ENCODE measurements around the gene CPN2.

Gene CPN2

DNA sequence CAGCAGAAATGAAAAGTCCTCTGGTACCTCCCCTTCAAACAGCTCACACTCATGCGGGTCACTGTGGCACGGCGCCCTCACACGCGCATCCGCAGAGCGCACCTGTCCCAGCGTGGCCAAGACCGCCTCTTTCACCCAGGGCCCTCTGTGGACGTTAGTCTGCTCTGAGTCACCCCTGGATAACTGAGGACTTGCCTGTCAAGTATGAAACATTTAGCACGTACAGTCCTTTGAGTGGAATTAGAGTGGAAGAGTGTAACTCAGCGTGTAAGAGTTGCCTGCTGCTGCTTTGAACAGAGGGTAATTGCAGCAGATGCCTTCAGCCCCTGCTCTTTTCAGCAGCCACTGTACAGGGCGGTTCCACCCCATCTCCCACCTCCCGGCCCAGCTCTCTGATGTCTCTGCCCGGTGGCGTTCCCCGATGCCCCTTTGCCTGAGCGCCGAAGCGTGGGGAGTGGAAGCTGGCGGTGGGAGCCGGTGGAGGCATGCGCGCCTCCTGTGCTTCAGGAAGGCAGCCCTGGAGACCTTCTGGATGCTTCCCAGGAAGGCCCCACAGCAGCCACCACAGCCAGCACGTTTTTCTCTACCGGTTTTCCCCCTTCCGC is 23.0 kb downstream of the CPN2 start:
- no peak for DNase-seq
- peak; percentile 16 for ATAC-seq

DNA sequence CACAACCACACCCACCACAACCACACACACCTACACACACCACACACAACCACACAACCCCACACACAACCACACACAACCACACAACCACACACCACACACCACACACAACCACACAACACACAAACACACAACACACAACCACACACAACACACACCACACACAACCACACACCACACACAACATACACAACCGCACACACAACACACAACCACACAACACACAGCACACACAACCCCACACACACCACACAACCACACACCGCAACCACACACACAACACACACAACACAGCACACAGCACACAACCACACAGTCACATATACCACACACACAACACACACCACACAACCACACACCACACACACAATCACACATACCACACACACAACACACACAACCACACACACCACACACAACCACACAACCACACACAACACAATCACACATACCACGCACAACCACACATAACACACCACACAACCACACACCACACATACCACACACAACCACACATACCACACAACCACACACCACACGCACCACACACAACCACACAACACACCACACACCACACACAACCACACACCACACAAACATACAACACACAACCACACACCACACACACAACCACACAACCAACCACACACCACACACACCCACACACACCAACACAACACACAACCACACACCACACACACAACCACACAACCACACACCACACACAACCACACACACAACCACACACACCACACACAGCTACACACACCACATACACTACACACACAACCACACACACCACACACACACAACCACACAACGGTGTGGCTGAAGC is 23.7 kb downstream of the CPN2 start:
- ATAC-seq (no peak), DNase-seq (no peak)

DNA sequence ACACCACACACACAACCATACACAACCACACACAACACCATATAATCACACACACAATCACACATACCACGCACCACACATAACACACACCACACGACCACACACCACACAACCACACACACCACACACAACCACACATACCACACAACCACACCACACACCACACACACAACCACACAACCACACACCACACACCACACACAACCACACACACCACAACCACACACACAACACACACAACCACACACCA is 24.2 kb downstream of the CPN2 start:
- no peak for DNase-seq
- ATAC-seq = no peak

GRCh38 chr3:194326192-194326967 is 24.7 kb downstream of the CPN2 start:
- DNase-seq (no peak), ATAC-seq (no peak)

GRCh38 chr3:194325424-194326153 is 25.5 kb downstream of the CPN2 start:
- ATAC-seq = no peak
- DNase-seq = no peak

DNA sequence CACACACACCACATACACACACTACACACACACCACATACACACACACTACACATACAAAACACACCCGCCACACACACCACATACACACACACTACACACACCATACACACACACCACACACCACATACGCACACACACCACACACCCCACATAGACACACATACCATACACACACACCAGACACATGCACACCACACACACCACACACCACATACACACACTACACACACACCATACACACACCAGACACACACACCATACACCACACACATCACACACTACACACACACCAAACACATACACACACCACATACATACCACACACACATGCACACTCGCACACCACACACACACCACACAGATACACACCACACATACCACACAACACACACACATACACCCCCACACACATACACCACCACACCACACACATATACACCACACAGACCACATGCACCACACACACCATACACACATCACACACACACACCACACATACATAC is 26.3 kb downstream of the CPN2 start:
- ATAC-seq = no peak

DNA sequence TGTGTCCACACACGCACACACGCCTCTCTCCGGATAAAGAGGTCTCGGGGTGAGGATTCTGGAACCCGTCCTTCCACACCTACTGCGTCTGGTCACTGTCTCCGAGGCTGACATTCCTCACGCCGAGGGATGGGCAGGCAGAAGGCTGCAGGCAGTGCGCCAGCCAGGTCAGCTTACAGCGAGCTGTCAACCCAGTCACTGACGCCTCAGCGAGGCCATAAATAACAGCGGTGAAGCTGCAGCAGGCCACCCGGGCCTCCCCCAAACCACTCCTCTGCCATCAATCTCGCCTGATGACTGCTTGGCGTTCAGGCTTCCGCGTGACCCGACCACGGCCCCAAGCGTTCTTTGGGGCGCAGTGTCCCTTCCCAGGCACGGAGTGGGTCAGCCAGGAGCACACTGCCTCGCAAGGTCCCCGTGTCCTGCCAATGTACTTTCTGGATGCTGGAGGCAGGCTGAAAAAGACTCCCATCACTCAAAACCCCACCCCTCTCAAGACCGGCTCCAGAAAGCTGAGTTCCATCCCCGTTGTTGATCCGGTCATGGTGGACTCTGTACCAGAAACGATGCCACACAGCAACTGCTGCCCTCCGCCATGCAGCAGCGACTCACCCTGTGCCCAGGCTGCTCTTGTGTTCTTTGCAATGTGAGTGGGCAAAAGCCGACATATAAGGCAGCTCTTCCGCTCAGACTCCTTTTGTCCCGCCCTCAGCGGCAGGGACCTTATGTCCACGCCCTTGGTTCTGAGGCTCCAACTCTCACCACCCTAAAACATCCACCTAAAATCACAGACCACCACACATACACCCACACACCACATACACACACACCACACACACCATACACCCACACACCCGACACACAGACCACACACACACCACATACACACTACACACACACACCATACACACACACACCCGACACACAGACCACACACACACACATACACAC is 27.1 kb downstream of the CPN2 start:
- ATAC-seq (peak; percentile 51), DNase-seq (peak; percentile 27)

More for the DNA sequence above, 26.3 kb downstream of the CPN2 start:
- DNase-seq = no peak

- ATAC-seq (peak; percentile 65), DNase-seq (peak; percentile 39)
These were observed 28.4 kb downstream of the CPN2 start for GRCh38 chr3:194322678-194323211.

GRCh38 chr3:194321693-194322640 is 29.2 kb downstream of the CPN2 start:
- DNase-seq (no peak), ATAC-seq (no peak)

DNA sequence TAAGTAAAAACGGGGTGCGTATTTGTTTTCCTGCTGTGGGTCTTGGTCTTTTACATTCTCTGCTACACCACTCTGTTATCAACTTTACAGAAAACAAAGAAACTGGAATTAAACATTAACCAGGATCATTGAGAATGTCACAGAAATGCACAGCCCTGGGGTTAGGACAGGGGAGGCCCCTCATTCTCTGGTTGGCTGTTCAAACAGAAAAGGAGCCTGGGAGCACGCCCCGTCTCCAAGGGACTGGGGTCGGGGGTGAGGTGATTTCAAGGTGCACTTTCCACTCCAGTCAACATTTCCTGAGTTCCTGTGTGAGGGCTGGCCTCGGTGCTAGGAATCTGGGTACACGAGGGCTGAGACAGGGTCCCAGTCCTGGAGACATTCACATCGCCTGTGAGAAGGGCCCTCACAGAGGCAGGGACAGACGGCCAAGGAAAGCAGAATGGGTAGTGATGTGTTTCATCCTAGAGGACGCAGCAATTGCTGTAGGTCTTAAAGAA is 30.3 kb downstream of the CPN2 start:
- ATAC-seq = no peak

DNA sequence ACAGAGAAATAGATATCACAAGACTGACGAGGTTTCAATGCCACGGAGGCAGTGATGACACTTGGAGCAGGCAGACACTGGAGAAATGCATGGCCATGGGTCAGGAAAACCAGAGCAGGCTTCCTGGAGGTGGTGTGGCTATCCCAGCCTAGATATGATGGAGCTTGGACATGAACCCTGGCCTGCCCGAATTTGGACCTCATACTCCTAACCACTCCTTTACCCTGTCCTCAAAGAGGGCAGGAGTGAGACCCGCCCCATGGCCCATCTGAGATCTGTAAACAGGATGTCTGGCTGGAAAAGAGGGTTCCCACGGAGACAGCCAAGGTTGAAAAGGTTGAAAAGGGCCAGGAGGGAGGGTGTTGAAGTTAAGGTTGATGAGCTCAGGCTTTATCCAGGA is 31.0 kb downstream of the CPN2 start:
- DNase-seq (no peak), ATAC-seq (no peak)

More for the DNA sequence above, 30.3 kb downstream of the CPN2 start:
- DNase-seq = no peak

GRCh38 chr3:194318511-194319161 is 32.5 kb downstream of the CPN2 start:
- DNase-seq (no peak), ATAC-seq (no peak)

GRCh38 chr3:194316918-194317317 is 34.2 kb downstream of the CPN2 start:
- no peak for DNase-seq
- no peak for ATAC-seq

DNA sequence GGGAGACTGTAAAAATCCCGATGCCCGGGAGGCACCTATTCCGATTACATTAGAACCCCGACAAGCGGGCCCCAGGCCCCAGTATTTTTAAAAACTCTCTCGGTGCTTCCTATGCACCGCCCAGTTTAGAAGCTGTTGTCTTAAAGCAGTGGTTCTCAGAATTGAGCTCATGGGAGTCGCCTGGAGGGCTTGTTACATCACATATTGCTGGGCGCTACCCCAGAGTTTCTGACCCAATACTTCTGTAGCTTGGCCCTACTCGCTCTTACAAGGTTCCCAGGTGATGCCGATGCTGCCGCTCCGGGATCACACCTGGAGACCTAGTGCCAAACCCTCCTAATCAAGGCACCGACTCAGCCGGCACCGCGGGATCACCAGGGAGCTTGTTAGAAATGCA is 35.2 kb downstream of the CPN2 start:
- peak; percentile 8 for ATAC-seq
- DNase-seq = no peak

GRCh38 chr3:194315088-194315964 is 35.8 kb downstream of the CPN2 start:
- DNase-seq = peak; percentile 89
- ATAC-seq = peak; percentile 84

GRCh38 chr3:194314388-194315068 is 36.6 kb downstream of the CPN2 start:
- ATAC-seq (no peak), DNase-seq (no peak)
